Parathyroid adenoma (tissue), 2 donors: ENCODE data around the gene SPNS2.

Source experiments
- H2AFZ ChIP-seq: fragments of 300-600 bp; sonication (generic); one replicate; pipeline ENCODE4 v1.7.0; 2017; ENCODE audit warnings: antibody characterized with exemption, mild to moderate bottlenecking
- H3K27ac ChIP-seq: fragments of 300-600 bp; sonication (generic); one replicate; pipeline ENCODE4 v1.7.0; 2017
- H3K27me3 ChIP-seq: fragments of 300-600 bp; sonication (generic); one replicate; pipeline ENCODE4 v1.7.0; 2017; ENCODE audit warnings: low read length; ENCODE audit not compliant: control insufficient read depth, insufficient read depth
- H3K36me3 ChIP-seq: fragments of 300-600 bp; sonication (generic); one replicate; pipeline ENCODE4 v1.7.0; 2017; ENCODE audit warnings: low read length; ENCODE audit not compliant: control insufficient read depth, insufficient read depth
- H3K4me1 ChIP-seq: fragments of 300-600 bp; sonication (generic); one replicate; pipeline ENCODE4 v1.7.0; 2017; ENCODE audit warnings: control low read depth
- H3K4me2 ChIP-seq: fragments of 300-600 bp; sonication (generic); one replicate; pipeline ENCODE4 v1.7.0; 2017; ENCODE audit warnings: low read length
- H3K4me3 ChIP-seq: fragments of 300-600 bp; sonication (generic); one replicate; pipeline ENCODE4 v1.7.0; 2017; ENCODE audit warnings: low read depth, low read length
- H3K79me2 ChIP-seq: fragments of 300-600 bp; sonication (generic); one replicate; pipeline ENCODE4 v1.7.0; 2017; ENCODE audit warnings: control low read depth
- H3K9ac ChIP-seq: fragments of 300-600 bp; sonication (generic); one replicate; pipeline ENCODE4 v1.7.0; 2017; ENCODE audit warnings: mild to moderate bottlenecking
- H3K9me3 ChIP-seq: fragments of 300-600 bp; sonication (generic); one replicate; pipeline ENCODE4 v1.7.0; 2017; ENCODE audit warnings: low read length; ENCODE audit not compliant: control insufficient read depth
- TF ChIP-seq, protein P1 (sequence below): fragments of 300-600 bp; sonication (generic); IDR thresholded peaks from one replicate; pipeline ENCODE4 v1.7.0; 2017; ENCODE audit warnings: antibody characterized with exemption, mild to moderate bottlenecking
- donor health status: primary hyperparathyroidism.

SPNS2 gene

GRCh38 chr17:4551141-4551540 is 52.5 kb downstream of the SPNS2 start:
- Histone ChIP-seq H3K9ac (no peak overlapping the region), H3K4me2 (no peak overlapping the region), H2AFZ (no peak overlapping the region), H3K9me3 (no peaks in the 10 kb centered on the region), H3K27me3 (no peaks in the 10 kb centered on the region), H3K4me3 (no peak overlapping the region), H3K36me3 (no peaks in the 10 kb centered on the region), H3K27ac (no peak overlapping the region), H3K79me2 (no peaks in the 10 kb centered on the region), H3K4me1 (peaks cover 7% of the 10 kb centered on the region)
- TF ChIP-seq, protein P1, sequence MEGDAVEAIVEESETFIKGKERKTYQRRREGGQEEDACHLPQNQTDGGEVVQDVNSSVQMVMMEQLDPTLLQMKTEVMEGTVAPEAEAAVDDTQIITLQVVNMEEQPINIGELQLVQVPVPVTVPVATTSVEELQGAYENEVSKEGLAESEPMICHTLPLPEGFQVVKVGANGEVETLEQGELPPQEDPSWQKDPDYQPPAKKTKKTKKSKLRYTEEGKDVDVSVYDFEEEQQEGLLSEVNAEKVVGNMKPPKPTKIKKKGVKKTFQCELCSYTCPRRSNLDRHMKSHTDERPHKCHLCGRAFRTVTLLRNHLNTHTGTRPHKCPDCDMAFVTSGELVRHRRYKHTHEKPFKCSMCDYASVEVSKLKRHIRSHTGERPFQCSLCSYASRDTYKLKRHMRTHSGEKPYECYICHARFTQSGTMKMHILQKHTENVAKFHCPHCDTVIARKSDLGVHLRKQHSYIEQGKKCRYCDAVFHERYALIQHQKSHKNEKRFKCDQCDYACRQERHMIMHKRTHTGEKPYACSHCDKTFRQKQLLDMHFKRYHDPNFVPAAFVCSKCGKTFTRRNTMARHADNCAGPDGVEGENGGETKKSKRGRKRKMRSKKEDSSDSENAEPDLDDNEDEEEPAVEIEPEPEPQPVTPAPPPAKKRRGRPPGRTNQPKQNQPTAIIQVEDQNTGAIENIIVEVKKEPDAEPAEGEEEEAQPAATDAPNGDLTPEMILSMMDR, result no peak

DNA sequence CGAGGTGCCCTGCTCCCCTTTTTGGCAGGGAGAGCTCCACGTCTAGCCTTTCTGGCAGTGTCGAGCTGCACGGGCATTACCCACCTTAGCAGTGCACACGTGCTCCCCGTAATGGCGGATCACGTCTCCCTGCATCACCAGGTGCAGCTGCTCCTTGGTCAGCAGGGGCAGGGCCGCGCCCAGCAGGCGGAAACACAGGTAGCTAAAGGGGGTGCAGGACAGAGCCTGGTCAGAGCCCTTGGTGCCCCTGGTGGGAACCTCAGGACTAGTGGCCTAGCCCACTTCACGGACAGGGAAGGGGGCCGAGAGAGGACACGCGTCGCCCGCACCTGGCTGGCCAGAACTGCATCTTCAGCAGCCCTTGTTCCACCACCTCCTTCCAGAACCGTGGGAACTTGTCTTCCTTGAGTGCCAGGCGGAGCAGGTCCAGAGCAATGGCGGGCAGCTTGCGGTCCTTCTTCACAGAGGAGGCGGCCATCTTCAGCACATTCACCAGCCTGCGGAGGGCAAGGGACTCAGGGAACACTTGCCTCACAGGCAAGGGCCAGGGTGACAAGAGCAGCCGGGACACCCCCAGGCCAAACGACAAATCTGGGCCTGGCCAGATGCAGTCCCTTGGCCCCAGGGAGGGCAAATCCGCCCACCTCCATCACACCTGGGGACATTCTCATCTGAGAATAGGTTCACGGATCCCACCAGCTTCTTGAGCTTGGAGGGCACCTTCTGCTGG is 53.3 kb downstream of the SPNS2 start:
- no peaks in the 10 kb centered on the region for H3K9me3 ChIP-seq
- H3K36me3 ChIP-seq, result no peaks in the 10 kb centered on the region
- H3K9ac ChIP-seq, result no peak overlapping the region
- no peaks in the 10 kb centered on the region for H3K79me2 ChIP-seq
- no peak overlapping the region for H3K4me2 ChIP-seq
- H3K4me3 ChIP-seq, result no peak overlapping the region
- TF ChIP-seq, protein P1, result no peak
- no peak overlapping the region for H2AFZ ChIP-seq
- H3K27me3 ChIP-seq, result no peaks in the 10 kb centered on the region
- peaks cover 7% of the 10 kb centered on the region for H3K4me1 ChIP-seq
- no peak overlapping the region for H3K27ac ChIP-seq

DNA sequence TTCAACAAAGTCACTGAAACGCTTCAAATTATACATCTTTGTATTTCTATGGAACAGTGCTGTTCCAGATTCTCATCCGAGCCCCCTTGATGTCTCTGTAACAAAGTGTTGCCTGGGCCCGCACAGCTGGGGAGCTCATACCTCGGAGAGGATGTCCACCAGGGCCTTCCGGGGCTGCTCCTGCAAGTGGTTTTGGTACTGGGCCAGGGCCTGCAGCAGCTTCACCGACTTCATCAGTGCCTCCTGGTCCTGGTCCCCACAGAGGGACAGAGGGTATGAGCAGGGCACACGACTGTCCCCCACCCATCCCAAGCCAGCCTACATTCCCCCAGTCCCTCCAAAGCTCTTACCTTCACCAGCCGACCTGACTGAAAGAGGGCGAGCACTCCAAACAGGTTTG is 55.0 kb downstream of the SPNS2 start:
- no peaks in the 10 kb centered on the region for H3K79me2 ChIP-seq
- peaks cover 7% of the 10 kb centered on the region for H3K4me1 ChIP-seq
- TF ChIP-seq, protein P1, result no peak
- H3K9ac ChIP-seq, result no peak overlapping the region
- no peaks in the 10 kb centered on the region for H3K36me3 ChIP-seq
- no peak overlapping the region for H3K4me2 ChIP-seq
- H3K27me3 ChIP-seq, result no peaks in the 10 kb centered on the region
- H3K9me3 ChIP-seq, result no peaks in the 10 kb centered on the region
- H3K27ac ChIP-seq, result no peak overlapping the region
- no peak overlapping the region for H2AFZ ChIP-seq
- no peak overlapping the region for H3K4me3 ChIP-seq

- Histone ChIP-seq H3K27me3 (no peaks in the 10 kb centered on the region), H3K4me1 (peaks cover 7% of the 10 kb centered on the region), H3K9ac (peak overlapping the region; percentile 49), H3K9me3 (no peaks in the 10 kb centered on the region), H3K4me2 (peak overlapping the region; percentile 87), H3K27ac (peak overlapping the region; percentile 83), H3K4me3 (peak overlapping the region; percentile 89), H2AFZ (peak overlapping the region; percentile 100), H3K36me3 (no peaks in the 10 kb centered on the region), H3K79me2 (no peaks in the 10 kb centered on the region)
- TF ChIP-seq, protein P1, result no peak
These were observed 55.8 kb downstream of the SPNS2 start for GRCh38 chr17:4554441-4554996.
